Measurements from ENCODE around the gene CXorf58. TPM values are rescaled to one million over a fixed set of nuclear protein-coding genes. Genes with fewer than 3 reads are reported as not detected.
A peak's percentile ranks its signal among the peaks of the same experiment; 100 is the strongest.

Gene CXorf58
- total and polyA plus RNA-seq, 4 donors, result 0.12 to 0.15 (median 0.15) TPM; not detected in 1

GRCh38 chrX:23919706-23920320 is 12.0 kb downstream of the CXorf58 start:
- no peaks in the 10 kb centered on the region for H3K4me1 ChIP-seq (ENCODE audit: control insufficient read depth in 5 of 5, insufficient read depth in 5 of 5, low read length in 5 of 5)
- no peak overlapping the region for H3K4me3 ChIP-seq
- H3K36me3 ChIP-seq (ENCODE audit: control insufficient read depth in 4 of 4, insufficient read depth in 4 of 4, low read length in 4 of 4), result no peaks in the 10 kb centered on the region
- WGBS, 2 donors, result 75 to 81% methylated on average over 9 of the region's 9 CpGs
- ATAC-seq (ENCODE audit: insufficient read depth, low FRiP score) (no peak), DNase-seq (no peak)
- no peak overlapping the region for H3K27ac ChIP-seq (ENCODE audit: low read depth in 1 of 2, low read length in 1 of 2)
- no peaks in the 10 kb centered on the region for H3K9me3 ChIP-seq (ENCODE audit: control insufficient read depth in 4 of 4, insufficient read depth in 3 of 4, low read length in 3 of 4)
- TF ChIP-seq CTCF (IDR thresholded peaks at IDR 0.05; ENCODE audit: control extremely low read depth, extremely low read depth), result no peak
- H3K9ac ChIP-seq (ENCODE audit: insufficient read depth in 1 of 2, low read length in 2 of 2), result no peak overlapping the region
- peaks cover 0 to 17% (median 12%) of the 10 kb centered on the region in 3 donors for H3K27me3 ChIP-seq (ENCODE audit: control insufficient read depth in 3 of 3, insufficient read depth in 3 of 3, low read length in 2 of 3)

GRCh38 chrX:23926015-23926414 is 18.2 kb downstream of the CXorf58 start:
- no peak for TF ChIP-seq CTCF (IDR thresholded peaks at IDR 0.05; ENCODE audit: control extremely low read depth, extremely low read depth)
- H3K9me3 ChIP-seq (ENCODE audit: control insufficient read depth in 4 of 4, insufficient read depth in 3 of 4, low read length in 3 of 4), result no peaks in the 10 kb centered on the region
- H3K27me3 ChIP-seq (ENCODE audit: control insufficient read depth in 3 of 3, insufficient read depth in 3 of 3, low read length in 2 of 3), result peaks cover 0 to 16% (median 11%) of the 10 kb centered on the region in 3 donors
- H3K9ac ChIP-seq (ENCODE audit: insufficient read depth in 1 of 2, low read length in 2 of 2), result no peak overlapping the region
- DNase-seq (peak in 1 of 3 donors; percentile 24), ATAC-seq (ENCODE audit: insufficient read depth, low FRiP score) (no peak)
- no peak overlapping the region for H3K27ac ChIP-seq (ENCODE audit: low read depth in 1 of 2, low read length in 1 of 2)
- no peak overlapping the region for H3K4me3 ChIP-seq
- H3K36me3 ChIP-seq (ENCODE audit: control insufficient read depth in 4 of 4, insufficient read depth in 4 of 4, low read length in 4 of 4), result no peaks in the 10 kb centered on the region
- H3K4me1 ChIP-seq (ENCODE audit: control insufficient read depth in 5 of 5, insufficient read depth in 5 of 5, low read length in 5 of 5), result no peaks in the 10 kb centered on the region
- 79 to 93% methylated on average over 4 of the region's 4 CpGs for WGBS, 2 donors

GRCh38 chrX:23930894-23931604 is 23.2 kb downstream of the CXorf58 start:
- no peak for TF ChIP-seq CTCF (IDR thresholded peaks at IDR 0.05; ENCODE audit: control extremely low read depth, extremely low read depth)
- Histone ChIP-seq H3K4me1 (ENCODE audit: control insufficient read depth in 5 of 5, insufficient read depth in 5 of 5, low read length in 5 of 5) (no peaks in the 10 kb centered on the region), H3K27ac (ENCODE audit: low read depth in 1 of 2, low read length in 1 of 2) (no peak overlapping the region), H3K36me3 (ENCODE audit: control insufficient read depth in 4 of 4, insufficient read depth in 4 of 4, low read length in 4 of 4) (no peaks in the 10 kb centered on the region), H3K27me3 (ENCODE audit: control insufficient read depth in 3 of 3, insufficient read depth in 3 of 3, low read length in 2 of 3) (peaks cover 0 to 26% (median 14%) of the 10 kb centered on the region in 3 donors), H3K4me3 (no peak overlapping the region), H3K9ac (ENCODE audit: insufficient read depth in 1 of 2, low read length in 2 of 2) (no peak overlapping the region), H3K9me3 (ENCODE audit: control insufficient read depth in 4 of 4, insufficient read depth in 3 of 4, low read length in 3 of 4) (no peaks in the 10 kb centered on the region)
- DNase-seq (no peak), ATAC-seq (ENCODE audit: insufficient read depth, low FRiP score) (no peak)
- WGBS, 2 donors, result 7 to 23% methylated on average over 2 of the region's 2 CpGs

All from lung (tissue), 12 donors.